ENCODE measurements around the gene POLD2. TPM values are rescaled to one million over a fixed set of nuclear protein-coding genes. Genes with fewer than 3 reads are reported as not detected.
A peak's percentile ranks its signal among the peaks of the same experiment; 100 is the strongest.

POLD2 gene
- total RNA-seq, 4 donors from 2014 or later, result 33.9 to 87.9 (median 71.0) TPM

DNA sequence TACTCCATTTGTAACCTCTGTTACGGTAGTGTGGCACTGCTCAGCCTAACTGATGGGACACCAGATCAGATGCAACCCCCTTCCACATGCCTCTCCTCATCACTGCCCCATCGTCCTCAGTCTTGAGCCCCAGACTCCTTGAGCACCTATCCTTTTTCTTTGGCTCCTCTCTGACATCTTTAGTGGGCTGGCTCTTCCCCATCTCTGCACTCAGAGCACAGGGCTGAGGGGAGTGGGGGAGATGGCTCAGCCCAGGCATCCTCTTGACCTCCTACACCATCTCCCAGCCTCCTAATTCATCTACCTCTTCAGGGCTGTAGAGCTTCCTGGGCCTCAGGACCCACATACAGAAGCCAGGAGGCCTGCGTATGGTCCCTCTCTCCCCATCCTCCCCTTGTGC lies 39.6 kb downstream of the POLD2 start:
- no peak for TF ChIP-seq CTCF (IDR thresholded peaks at IDR 0.05)
- no peak for TF ChIP-seq POLR2A (IDR thresholded peaks at IDR 0.05)
- no peak for TF ChIP-seq EP300 (IDR thresholded peaks at IDR 0.05)
- peaks cover 0 to 20% (median 0%) of the 10 kb centered on the region in 3 donors for H3K36me3 ChIP-seq
- peak overlapping the region in 2 of 4 donors; percentile 85 to 94 for H3K27ac ChIP-seq
- no peak overlapping the region for H3K4me3 ChIP-seq
- DNase-seq (ENCODE audit: low spot score in 2 of 2), result no peak
- peaks cover 0 to 53% (median 18%) of the 10 kb centered on the region in 4 donors for H3K4me1 ChIP-seq
- H3K27me3 ChIP-seq, result no peaks in the 10 kb centered on the region
- H3K9me3 ChIP-seq, result no peaks in the 10 kb centered on the region
- WGBS, 2 donors, result 92 to 96% methylated on average over 3 of the region's 3 CpGs

GRCh38 chr7:44082541-44083207 lies 40.7 kb downstream of the POLD2 start:
- Histone ChIP-seq H3K9me3 (no peaks in the 10 kb centered on the region), H3K27ac (peak overlapping the region; percentile 74 to 94 (median 90)), H3K36me3 (peaks cover 0 to 32% (median 11%) of the 10 kb centered on the region in 3 donors), H3K27me3 (no peaks in the 10 kb centered on the region), H3K4me3 (peak overlapping the region; percentile 77 to 94 (median 92)), H3K4me1 (peaks cover 0 to 42% (median 11%) of the 10 kb centered on the region in 4 donors)
- 0 to 1% methylated on average over 47 to 50 of the region's 54 CpGs for WGBS, 2 donors
- TF ChIP-seq CTCF (IDR thresholded peaks at IDR 0.05) (peak in 2 of 5 experiments; percentile 5 to 33), POLR2A (IDR thresholded peaks at IDR 0.05) (peak; percentile 53 to 67), EP300 (IDR thresholded peaks at IDR 0.05) (peak; percentile 15 to 59)
- peak; percentile 96 to 98 for DNase-seq (ENCODE audit: low spot score in 2 of 2)

GRCh38 chr7:44081266-44081748 lies 42.0 kb downstream of the POLD2 start:
- Histone ChIP-seq H3K36me3 (peaks cover 0 to 45% (median 17%) of the 10 kb centered on the region in 3 donors), H3K27me3 (no peaks in the 10 kb centered on the region), H3K9me3 (no peaks in the 10 kb centered on the region), H3K4me3 (peak overlapping the region; percentile 77 to 94 (median 92)), H3K27ac (peak overlapping the region in 3 of 4 donors; percentile 87 to 94 (median 94)), H3K4me1 (peaks cover 0 to 33% (median 5%) of the 10 kb centered on the region in 4 donors)
- TF ChIP-seq POLR2A (IDR thresholded peaks at IDR 0.05), result no peak
- TF ChIP-seq EP300 (IDR thresholded peaks at IDR 0.05), result no peak
- no peak for TF ChIP-seq CTCF (IDR thresholded peaks at IDR 0.05)
- DNase-seq (ENCODE audit: low spot score in 2 of 2), result no peak
- 67 to 72% methylated on average over 9 of the region's 9 CpGs for WGBS, 2 donors

GRCh38 chr7:44080686-44081265 lies 42.6 kb downstream of the POLD2 start:
- WGBS, 2 donors, result 81 to 82% methylated on average over 11 of the region's 11 CpGs
- Histone ChIP-seq H3K27ac (peak overlapping the region in 2 of 4 donors; percentile 94), H3K36me3 (peaks cover 0 to 51% (median 17%) of the 10 kb centered on the region in 3 donors)

More at GRCh38 chr7:44080686-44081265, 42.6 kb downstream of the POLD2 start:
- no peak for DNase-seq (ENCODE audit: low spot score in 2 of 2)
- Histone ChIP-seq H3K9me3 (no peaks in the 10 kb centered on the region), H3K27me3 (no peaks in the 10 kb centered on the region), H3K4me1 (peaks cover 0 to 33% (median 5%) of the 10 kb centered on the region in 4 donors), H3K4me3 (peak overlapping the region in 3 of 4 donors; percentile 77 to 94 (median 92))
- TF ChIP-seq POLR2A (IDR thresholded peaks at IDR 0.05), result no peak
- no peak for TF ChIP-seq EP300 (IDR thresholded peaks at IDR 0.05)
- TF ChIP-seq CTCF (IDR thresholded peaks at IDR 0.05), result no peak
